GM21825 (cell line): ENCODE data around the gene ALDH1B1.

Experiments used
- ATAC-seq: cut with Tn5 transposase; IDR thresholded peaks from one replicate; pipeline ENCODE4 v1.9.1; 2021; ENCODE audit warnings: mild to moderate bottlenecking, moderate library complexity; ENCODE audit not compliant: unreplicated experiment

The ALDH1B1 gene

DNA sequence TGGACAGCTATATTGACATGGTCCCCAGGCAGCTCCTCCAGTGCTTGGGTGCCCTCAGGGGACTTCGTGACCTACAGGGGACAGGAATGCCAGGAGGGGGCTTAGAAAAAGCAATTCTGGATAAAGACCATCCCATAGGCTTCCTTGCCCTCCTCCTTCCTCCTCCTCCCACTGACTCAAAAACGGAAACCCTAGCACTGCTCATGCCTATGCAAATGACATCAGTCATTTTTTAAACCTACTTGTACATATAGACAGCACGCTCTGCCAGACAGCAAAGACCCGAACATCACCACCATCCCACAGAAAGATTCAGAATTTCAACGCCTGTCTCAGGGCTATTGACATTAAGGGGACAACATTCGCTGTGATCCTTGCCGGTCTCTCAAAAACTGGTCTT is 20.8 kb downstream of the ALDH1B1 start:
- no peak for ATAC-seq

DNA sequence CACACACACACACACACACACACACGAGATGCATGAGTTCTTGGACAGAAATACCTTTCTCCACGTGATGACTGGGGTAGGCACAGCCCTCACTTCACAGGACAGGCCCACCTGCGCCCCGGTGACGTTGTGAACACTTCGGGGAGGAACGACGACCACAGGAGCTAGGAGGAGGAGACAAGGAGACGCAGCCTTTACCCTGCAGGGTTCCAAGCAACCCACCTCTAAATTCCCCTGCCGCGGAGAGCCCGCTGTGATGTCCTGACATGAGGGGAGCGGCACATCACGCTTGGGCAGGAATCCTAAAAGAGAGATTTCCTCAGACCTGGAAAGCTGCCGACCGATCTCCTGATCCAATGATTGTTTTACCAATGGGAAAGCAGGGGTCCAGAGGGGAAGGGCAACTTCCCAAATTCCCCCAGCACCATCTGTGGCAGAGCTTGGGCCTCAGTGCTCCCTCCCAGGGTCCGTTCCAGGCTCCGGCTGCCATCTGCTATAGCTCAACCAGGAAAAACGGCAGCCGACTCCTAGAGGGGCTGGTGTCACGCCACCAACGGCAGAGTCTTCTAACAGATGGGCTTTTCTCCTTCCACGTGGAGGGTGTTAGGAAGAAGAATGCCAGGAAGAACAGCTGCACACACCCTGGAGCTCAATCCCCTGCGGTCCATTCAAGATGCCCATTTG is 21.7 kb downstream of the ALDH1B1 start:
- no peak for ATAC-seq

DNA sequence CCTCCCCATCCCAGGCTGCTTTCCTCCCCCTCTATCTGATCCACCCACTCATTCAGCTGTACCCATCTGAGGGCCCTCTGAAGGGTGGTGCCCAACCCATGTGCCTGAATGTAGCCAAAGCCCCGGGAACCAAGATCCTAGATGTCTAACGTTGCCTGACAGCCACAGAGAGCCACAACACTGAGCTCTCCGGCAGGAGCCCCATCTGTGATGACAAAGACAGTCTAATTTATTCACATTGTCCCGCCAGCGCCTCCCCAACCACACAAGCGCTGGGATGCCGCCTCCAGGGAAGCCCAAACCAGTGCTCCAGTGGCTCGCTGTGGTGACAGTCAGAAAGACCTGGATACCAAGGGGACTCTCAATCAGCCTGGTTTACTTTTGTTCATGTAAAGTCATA is 23.4 kb downstream of the ALDH1B1 start:
- ATAC-seq = no peak

- ATAC-seq = no peak
Measured at GRCh38 chr9:38416461-38416860, 24.0 kb downstream of the ALDH1B1 start.

DNA sequence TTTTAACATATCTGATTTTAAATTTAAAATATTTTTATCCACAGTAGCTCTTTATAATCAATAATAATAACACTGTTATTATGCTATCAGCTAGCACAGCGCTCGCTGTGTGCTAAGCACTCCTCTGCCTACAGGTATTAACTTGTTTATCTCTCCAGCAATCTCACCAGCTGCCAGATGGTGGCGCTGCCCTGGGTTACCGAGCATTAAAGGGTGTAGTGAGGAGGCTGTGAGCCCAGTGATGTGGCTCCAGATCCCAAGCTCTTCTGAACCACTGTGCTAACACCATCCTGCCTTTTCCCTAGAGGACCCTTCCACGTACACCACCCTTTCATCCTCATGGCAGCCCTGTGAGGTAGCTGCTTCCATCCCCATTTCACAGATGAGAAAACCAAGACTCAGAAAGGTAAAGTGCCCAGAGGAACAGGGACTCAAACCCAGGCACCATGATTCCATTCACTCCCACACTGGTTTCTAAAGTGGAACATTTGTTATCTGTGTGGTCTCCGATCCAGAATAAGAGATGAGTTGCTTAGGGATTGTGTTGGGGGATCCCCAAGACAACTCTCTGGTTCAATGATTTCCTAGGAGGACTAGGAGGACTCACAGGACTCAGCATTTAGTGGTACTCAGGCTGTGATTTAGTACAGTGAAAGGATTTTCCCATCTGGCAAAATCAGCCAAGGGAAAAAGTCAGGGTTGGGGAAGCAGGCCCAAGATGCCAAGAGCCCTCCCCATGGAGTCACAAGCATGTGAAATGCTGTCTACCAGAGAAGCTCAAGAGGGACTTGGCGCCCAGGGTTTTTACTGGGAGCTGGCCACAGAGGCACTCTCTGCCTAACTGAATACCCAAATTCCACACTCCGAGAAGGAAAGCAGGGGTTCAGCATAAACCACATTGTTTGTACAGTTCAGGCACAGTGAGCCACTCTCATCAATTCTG is 24.8 kb downstream of the ALDH1B1 start:
- ATAC-seq = no peak

- no peak for ATAC-seq
Measured at GRCh38 chr9:38418366-38418765, 25.9 kb downstream of the ALDH1B1 start.

GRCh38 chr9:38419181-38419580 is 26.7 kb downstream of the ALDH1B1 start:
- ATAC-seq = no peak

DNA sequence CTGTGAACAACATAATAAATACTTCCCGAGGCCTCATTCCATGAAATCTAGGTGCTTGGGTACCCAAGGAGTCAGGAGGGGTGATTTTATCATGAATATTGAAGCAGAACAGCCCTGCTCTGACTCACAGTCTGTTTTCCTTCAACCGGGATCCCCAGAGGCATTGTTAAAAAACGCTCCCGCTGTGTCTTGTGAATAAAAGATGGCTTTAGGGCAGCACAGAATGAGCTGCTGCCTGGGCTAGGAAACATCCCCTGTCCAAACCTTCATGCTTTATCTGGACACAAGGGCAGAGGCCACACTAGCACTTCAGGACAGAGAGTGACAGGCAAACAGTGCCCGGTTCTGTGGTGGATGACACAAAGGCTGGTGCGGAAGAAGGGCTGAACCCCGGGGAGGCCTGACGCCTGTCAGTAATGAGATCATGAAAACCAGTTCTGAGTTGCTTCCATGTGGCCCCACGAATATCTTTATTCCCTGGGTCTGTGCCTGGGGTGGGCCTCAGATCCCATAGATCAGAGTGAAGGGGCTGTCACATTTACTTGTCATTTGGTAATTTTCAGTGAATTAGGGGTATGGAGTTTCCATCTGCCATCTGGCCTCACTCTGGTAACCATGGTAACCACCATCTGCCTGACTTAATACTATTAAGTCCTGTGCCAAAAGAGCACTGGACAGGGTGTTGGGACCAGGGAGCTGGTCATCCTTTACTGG is 29.2 kb downstream of the ALDH1B1 start:
- ATAC-seq = no peak

DNA sequence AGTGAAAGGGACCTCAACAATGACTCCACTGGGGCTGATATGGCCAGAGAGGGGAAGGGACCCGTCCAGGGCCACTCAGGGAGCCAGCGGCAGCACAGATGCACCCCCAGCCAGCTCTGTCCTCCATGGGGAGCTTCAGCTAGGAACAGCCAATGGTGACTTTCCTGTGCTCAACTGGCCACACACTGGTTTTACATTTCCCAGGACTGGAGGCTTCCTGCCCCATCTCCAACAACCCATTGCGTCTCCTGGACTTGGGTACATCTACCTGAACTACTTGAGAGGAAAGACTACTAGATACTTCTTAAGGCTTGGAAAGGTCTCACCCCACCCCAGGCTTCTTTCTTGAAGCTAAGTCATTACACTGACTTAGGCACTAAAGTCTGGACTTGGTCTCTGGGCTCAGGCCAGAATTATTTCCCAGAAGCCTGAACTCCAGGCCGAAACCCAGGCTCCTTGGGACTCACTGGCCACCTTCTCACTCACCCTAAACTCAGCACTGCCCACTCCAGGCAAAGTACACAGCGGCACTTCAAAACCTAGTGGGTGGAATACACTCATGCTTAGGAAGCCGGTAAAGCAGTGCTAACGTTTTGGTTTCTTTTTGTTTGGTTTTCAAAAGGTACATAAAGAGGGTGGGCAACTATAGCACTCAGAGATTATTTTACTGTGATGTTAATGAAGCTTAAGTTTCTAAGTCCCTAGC is 30.2 kb downstream of the ALDH1B1 start:
- no peak for ATAC-seq

GRCh38 chr9:38423273-38423972 is 30.9 kb downstream of the ALDH1B1 start:
- ATAC-seq = no peak

GRCh38 chr9:38423973-38424843 is 31.7 kb downstream of the ALDH1B1 start, which contains the start of gene IGFBPL1:
Gene IGFBPL1 (minus strand): TSS chr9:38424454. CDS start chr9:38424424, 30 bp downstream.
- no peak for ATAC-seq

DNA sequence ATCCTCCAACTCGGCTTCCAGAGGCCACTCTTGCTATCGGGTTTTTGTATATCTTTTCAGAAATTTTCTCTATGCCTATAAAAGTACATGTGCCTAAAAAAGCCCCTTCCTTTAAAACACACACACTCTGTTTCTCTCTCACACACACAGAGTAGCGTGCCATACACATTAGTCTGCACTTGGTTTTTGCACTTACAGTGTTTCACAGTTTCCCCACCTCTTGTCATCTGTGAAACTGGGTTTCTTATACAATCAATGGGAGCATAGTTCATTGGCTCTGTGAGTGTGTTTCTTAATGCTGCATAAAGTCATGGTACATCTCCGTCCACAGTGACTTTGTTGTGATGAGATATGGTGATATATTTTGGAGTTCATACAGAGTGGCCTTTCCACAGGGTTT is 32.4 kb downstream of the ALDH1B1 start:
- no peak for ATAC-seq

- no peak for ATAC-seq
Measured at GRCh38 chr9:38428062-38428461, 35.6 kb downstream of the ALDH1B1 start.

- no peak for ATAC-seq
Measured at GRCh38 chr9:38431116-38431515, 38.6 kb downstream of the ALDH1B1 start.

GRCh38 chr9:38432922-38433510 is 40.5 kb downstream of the ALDH1B1 start:
- ATAC-seq = no peak

DNA sequence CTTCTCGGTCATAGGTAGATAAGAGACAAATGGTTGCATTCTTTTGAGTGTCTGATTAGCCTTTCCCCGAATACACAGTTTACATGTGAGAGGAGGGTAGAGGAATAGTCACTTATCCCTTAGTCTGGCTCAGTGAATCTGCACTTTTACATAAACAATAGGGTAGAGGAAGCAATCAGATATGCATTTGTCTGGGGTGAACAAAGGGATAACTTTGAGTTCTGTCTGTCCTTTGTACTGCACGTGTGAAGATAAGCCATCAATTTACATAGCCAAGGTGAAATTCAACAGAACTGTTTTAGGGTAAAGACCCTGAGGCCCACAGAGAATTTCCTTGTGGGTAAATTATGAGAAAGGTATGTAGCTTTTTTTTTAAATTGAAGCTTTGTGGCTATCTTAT is 41.9 kb downstream of the ALDH1B1 start:
- ATAC-seq = no peak

DNA sequence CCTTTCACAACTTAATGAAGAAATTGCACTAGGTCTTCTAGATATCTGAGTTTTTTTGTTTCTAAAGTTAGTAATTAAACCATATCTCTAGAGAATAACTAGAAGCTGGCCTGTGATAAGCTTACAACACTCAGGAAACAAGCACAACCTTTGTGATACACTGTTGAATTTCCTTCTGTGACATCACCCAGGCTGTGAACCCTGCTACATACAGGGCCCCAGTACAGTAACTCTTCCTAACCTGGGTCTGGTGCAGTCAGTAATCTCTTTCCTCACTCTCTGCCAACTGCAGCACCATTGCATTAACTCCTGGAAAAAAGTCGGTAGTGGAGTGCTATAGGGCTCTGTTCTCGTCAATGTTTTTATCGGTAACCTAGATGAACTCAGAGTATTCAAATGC is 42.4 kb downstream of the ALDH1B1 start:
- no peak for ATAC-seq

GRCh38 chr9:38435521-38435920 is 43.0 kb downstream of the ALDH1B1 start:
- no peak for ATAC-seq

DNA sequence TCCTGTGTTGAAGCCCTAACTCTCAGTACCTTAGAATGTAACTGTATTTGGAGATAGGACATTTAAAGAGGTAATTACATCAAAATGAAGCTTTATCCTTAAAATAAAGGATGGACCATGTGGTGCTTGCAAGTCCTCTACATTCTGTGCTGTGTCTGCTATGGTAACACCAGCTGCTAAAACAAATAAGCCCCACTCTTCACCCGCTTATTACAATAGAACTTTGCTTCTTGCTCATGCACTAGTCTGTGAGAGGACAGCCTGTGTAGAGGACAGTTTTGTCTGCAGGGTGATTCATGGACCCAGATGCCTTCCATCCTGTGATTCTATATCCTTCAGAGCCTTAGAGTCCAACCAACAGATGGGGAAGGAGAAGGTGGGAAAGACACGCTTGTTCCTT is 44.2 kb downstream of the ALDH1B1 start:
- ATAC-seq = no peak
